GM21367 (cell line): ENCODE data around the gene HAGH.

Experiments
- ATAC-seq: cut with Tn5 transposase; IDR thresholded peaks from one replicate; pipeline ENCODE4 v1.9.1; 2021; ENCODE audit not compliant: unreplicated experiment

HAGH gene

DNA sequence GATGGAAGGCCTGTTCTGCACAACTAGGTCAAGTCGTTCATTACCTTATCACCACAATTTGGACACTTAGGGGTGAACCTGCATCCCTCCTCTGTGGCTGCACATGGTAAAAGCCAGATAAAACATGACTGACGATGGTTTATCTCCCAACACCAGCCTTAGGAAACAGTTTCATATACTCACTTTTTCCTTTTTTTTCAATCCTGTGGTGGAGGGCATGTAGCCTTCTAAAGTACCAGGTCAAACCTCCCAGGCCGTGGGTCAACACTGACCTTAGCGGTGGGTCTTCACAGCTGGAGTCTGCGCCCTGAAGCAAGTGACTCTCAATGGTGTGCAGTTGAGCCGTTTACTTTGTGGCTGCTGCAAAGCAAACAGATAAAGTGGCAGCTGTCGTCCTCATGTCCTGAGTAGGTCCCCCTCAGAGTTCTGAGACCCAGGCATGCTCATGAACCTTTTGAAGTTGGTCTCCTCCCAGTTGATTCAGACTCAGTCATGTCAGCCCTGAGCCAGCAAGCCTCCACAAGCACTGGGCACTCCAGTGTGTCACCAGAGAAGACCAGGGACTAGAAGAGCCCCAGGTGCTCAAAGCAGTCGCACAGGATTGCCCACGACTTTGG is 6.3 kb upstream of the HAGH start:
- no peak for ATAC-seq

DNA sequence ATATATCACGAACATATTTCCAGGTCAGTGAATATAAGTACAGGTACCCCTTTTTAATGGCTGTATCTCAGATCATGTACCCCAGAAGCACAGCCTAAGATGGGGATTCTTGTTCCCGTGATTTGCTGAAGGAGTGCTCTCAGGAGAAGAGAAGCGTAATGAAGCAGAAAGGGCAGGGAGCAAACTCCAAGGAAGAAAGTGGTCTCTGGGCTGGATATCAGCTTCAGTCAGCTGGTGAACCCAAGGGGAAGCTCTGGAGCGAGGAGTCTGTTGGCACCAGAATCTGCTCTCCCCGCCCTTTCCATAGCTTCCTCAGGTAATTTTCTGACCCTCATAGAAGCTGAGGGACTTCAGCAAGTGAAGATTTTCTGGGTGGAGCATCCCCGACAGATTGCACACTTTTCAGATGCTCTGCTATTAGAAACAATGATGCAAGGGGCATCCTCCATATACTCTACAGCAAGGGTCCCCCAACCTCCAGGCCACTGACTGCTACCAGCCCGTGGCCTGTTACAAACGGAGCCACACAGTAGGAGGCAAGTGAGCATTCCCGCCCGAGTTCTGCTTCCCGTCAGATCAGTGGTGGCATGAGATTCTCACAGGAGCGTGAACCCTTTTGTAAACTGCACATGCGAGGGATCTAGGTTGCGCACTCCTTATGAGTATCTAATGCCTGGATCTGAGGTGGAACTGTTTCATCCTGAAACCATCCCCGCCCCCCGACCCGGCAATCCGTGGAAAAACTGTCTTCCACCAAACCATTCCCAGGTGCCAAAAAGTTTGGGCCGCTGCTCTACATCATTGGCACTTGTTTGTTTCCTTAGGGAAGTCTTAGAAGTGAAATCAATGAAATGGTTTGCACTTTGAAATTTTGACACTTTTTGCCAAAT is 4.8 kb upstream of the HAGH start:
- no peak for ATAC-seq

DNA sequence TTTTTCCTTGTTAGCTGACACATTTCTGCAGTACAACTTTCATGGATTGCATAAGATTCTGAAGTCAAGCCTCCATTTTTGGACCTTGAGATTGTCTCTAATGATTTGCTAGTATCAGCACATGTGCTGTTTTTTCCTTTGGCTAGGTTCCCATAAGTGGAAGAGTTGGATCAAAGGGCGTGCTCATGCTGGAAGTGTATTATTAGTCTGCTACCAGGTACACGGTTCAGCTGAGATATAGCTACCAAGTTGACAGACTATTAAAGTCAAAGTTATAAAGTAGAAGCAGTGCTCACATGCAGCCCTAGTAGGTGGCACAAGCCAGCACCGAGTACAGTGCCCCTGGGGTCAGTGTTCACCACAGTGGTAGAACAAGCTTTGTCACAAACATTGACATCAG is 3.6 kb upstream of the HAGH start:
- no peak for ATAC-seq

DNA sequence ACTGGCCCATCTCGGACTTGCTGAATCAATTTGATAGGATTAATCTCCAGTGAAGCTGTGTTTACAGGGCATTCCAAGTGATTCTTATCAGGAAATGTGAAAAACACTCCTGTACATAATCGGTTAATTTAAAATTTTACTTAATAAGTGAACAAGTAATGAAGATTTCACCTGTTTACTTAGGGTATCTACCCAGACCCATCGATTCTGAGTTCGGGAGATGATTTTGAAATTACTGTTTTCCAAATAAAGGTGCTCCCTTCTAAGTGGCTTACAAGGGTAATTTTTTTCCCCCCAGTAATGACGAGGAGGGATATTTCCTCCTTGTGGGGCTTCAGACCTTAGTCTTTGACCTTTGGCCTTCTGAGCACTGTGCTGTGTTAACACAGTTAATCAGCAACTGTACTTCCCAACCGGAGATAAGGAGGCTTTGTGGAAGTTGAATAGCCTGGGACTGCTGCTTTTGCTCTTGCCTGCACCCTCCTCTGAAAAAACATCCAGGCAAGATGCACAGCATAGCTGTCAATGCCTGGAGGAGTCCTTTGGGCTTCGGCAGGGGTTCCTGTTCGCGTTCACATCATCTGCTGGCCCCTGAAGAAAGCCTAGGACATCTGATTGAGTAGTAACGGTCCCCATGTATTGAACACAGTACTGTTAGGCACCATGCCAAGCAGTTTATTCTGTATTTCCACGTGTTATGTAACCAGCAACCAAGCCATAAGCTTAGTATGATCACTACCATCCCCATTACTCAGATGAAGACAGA is 2.2 kb upstream of the HAGH start:
- ATAC-seq, result no peak

DNA sequence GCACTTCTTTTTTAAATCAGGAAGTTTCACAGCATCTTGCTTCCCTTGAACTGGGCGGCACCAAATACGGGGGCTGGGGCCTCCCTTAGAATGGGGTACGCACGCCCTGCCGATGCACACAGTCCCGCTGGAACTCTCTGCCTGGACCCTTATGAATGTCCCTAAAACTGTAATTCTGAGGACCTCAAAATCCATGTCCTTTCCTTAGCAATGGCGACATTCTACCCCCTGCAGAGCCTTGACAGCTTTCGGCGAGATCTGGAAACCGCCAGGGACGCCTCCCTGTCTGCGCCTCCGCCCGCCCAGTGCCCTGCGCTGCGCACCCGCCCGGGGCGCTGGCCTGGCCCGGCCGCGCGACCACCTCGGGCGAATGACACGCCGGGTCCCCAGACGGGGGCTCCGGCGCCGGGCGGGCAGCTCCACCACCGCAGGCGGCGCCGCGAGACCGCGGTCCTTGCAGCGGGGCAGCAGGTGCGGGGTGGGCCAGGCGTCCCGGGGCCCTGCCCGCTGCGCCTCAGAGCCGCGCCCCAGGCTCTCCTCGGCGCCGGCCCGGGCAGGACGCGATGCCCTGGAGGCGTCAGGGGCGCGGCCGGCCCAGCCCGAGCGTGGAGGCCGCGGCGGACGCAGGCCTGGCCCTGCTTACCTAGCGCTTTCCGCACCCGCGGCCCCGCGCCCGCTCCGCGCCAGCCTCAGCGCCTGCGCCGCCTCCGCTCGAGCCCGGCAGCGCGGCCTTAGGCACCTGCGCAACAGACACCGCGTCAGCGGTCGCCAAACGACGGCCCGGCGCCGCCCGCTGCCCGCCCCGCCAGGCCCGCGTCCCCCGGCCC is 548 bp downstream of the HAGH start:
- peak; percentile 31 for ATAC-seq

DNA sequence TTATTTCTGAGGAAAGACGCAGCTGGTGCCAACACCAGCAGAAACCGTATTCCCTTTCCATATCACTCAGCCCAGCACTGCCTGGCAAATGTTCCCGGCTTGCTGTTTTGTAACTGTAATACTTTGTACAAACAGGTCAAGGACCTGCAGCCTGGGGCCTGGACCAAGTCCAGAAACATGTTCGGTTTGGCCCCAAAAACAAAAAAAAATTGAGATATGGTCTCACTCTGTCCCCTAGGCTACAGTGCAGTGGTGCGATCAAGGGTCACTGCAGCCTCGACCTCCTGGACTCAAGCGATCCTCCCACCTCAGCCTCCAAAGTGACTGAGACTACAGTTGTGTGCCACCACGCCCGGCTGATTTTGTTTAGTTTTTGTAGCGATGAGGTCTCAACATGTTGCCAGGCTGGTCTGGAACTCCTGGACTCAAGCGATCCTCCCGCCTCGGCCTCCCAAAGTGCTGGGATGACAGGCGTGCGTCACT is 1.2 kb downstream of the HAGH start:
- ATAC-seq, result no peak

DNA sequence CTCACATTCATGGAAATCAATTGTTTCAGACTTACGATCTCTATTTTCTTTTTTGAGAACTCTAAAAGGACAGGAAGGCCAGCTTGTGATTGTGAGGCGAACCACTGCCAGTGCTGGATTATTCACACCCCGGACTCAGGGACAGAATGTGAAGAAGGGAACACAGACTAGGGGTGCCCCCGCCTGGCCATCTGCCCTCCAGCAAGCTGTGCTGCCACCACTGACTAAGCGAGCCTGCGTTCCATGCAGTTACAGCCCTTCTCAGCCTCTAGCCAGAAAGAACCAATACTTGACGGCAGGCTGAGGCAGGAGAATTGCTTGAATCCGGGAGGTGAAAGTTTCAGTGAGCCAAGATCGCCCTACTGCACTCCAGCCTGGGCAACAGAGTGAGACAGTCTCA is 2.8 kb downstream of the HAGH start:
- ATAC-seq, result no peak

DNA sequence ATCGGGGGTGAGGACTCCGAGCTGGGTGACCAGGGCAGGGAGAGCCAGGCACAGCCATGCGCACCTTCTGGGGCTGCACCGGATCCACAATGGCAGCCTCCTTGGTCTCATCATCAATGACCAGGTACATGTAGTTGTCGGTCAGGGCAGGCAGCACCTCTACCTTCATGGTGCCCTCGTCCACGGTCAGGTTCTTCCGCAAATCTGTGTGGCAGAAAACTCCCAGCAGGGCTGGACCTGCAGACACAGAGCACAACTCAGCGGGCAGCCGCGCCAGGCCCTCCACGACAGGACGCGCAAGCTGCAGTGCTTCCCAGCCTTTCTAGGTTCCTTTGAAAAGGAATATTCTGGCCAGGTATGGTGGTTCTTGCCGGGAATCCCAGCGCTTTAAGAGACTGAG is 3.8 kb downstream of the HAGH start:
- ATAC-seq, result no peak

DNA sequence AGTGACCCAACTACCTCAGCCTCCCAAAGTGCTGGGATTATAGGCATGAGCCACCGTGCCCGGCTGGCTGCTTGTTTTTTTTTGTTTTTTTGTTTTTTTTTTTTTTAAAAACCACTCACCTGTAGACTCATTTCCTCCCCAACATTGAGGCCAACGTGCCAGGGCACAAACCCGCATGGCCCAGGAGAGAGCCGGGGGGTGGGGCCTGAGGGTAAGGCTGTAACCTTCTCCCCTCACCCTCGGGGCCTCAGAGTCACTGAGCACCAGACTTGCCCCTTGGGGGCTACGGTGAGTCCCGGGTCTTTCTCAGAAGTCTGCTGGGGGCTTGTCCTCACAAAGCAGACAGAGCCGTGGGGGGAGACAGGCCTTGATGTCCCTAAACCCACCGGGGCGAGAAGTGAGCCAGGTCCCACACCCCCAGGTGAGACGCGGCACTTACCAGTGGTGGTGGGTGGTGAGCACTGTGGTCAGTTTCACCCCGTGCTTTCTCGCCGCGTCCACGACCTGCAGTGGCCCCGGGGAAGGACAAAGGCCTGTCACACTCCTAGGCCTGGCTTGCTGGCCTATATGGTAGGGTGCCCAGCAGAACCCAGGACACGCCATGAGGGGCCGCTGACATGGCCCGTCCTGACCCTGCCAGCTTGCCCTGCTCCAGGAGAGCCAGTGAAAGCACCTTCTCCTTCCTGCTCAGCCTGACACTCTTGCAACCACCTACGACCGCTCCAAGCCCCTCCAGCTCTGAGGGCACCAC is 4.6 kb downstream of the HAGH start:
- ATAC-seq, result no peak

DNA sequence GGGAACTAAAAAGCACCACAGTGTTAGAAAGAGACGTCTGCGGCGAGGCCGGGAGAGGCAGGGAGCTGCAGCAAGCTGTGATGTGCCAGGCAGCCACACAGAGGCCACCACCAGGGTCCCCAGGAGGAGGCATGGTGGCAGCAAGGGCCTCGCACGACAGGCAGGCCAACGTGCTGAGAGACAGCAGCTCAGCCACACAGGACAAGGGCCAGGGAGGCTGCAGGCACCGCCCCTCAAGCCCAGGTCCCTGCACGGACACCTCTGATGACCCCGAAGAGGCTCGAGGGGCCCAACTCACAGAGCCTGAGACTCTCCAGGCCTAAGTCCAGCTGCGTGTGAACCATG is 5.7 kb downstream of the HAGH start:
- ATAC-seq, result no peak

DNA sequence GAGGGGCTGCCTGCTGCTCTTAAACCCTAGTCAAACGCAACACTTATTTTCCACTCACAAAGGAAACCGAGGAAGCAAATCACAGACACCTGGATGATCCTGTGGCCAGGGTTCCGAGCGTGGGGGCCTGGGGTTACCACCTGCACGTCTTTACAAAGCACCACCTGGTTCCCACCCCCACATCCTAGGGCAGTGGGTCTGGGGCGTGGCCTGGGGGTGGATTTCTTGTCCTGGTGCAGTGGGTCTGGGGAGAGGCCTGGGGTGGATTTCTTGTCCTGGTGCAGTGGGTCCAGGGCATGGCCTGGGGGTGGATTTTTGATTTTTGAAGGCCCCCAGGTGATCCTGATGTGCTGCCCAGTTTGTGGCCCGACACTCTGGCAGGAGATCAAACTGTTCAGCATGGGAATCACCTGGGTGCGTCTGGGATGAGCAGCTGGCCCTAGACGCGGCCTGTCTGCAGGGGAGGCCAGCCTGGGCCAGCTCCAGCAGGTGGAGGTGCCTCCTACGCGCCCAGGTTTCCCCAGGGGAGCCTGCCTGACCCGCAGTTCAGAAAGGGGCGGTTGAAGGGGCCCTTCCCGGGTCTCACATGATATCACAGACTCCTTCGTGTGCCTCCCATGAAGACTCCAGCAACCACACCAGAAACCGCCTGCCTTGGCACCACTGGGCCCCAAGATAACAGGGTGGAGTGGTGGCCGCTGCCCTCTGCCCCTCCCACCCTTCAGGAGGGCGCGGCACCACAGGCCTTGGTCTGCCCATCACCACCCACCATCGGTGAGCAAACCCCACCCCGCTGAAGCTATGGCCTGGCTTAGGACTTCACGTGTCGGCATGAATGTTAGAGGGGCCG is 6.3 kb downstream of the HAGH start:
- no peak for ATAC-seq

DNA sequence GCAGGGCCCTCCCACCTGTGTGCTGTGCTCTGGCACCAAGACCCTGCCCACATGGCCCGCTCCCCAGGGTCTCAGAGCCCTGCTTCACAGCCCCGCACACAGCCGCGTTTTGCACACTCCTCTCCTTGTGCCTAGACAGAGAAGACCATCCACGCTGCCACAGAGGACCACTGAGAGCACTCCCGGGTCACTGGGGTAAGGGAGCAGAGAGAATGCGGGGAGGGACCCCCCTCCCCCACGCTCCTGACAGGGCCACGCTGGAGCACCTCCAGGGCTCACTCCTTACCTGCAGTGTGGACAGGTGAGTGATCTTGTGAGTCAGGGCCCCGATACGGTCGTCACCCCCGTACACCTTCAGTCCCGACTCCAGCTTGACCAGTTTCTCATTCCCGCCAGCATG is 7.0 kb downstream of the HAGH start:
- no peak for ATAC-seq

DNA sequence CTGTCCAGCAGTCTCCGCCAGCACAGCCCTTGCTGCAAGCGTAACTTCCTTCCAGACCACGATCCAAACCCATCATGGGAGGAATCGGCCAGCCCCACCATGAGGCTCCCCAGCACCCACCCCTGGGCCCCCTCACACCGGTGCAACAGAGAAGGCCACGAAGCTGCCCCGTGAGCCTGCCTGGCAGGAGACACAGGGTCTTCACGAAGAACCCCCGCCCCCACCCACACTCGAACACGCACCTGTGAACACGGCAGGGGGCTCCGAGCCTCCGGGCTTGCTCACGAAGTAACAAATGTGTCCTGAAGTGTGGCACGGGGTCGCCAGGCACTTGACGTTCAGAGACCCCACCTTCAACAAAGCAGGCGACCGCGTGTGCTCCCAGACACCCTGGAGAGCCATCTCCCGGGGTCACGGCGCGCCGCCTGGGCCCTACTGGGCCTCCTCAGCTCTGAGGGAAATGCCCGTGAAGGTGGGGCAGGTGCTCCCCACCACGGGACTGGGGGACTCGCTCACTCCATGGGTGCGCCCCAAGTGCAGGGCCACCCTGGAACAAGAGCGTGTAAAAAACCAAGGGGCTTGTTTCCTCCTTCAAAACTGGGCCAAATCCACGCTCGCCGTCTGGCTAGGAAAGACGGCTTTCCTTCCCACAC is 7.6 kb downstream of the HAGH start:
- ATAC-seq, result no peak

DNA sequence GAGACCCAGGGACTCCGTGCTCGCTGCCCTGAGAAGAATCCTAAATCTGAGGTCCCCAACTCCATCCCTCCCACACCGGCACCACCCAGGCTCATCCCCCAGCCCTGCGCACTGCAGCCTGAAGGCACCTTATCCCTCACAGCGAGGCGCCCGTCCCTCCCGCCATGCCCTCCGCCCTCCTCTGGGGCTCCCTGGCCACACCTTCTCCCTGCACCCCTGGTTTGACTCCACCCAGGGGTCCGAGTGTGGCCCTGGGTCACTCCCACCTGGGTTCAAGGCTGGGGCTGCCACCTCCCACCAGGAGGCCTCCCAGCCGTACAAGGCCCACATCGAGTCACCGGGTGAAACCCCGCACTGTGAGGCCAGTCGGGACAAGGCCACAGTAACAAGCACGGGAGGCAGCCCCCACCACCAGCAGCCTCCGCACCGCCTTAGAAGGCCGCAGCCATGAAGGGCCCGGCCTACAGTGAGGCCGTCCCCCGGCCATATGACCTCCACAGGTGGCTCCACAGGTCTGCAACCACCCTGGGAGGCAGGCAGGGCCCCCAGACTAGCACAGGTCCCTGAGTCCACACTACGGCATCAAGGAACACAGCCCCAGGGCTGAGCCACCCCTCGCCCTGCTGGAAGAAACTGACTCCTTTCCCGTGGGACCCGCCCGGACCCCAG is 8.3 kb downstream of the HAGH start:
- ATAC-seq, result no peak

DNA sequence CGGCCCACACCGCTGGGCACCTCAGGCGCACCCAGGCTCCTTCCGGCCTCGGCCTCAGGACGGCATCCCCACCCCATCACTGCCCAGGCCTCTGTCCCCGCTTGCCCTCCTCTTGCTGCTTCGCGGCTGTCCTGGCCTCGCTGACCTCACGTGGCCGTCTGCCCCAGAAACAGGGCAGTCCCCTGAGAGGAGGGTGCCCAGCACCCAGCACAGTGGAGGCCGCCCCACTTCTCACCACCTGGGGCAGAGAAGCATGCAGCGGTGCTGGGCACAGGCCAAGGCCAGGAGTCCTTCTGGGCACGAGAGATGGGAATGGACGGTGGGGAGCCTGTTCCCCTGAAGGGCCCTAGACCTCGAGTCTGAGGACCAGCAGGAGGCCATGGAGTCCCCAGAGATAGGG is 8.9 kb downstream of the HAGH start:
- no peak for ATAC-seq

DNA sequence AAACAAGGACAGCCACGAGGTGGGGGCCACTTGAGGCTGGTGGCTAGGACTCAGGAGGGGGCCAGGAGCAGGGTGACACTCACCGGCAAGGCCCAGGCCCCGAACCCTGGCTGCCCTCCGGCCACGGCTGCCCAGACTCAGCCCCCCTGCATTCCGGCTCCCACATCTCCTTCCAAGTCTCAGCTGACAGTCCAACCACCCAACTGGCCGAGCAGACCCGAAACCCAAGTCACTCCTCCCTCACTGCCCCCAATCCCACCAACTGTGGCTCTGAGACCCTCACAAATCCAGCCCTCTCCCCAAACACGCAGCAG is 9.4 kb downstream of the HAGH start:
- ATAC-seq, result no peak

DNA sequence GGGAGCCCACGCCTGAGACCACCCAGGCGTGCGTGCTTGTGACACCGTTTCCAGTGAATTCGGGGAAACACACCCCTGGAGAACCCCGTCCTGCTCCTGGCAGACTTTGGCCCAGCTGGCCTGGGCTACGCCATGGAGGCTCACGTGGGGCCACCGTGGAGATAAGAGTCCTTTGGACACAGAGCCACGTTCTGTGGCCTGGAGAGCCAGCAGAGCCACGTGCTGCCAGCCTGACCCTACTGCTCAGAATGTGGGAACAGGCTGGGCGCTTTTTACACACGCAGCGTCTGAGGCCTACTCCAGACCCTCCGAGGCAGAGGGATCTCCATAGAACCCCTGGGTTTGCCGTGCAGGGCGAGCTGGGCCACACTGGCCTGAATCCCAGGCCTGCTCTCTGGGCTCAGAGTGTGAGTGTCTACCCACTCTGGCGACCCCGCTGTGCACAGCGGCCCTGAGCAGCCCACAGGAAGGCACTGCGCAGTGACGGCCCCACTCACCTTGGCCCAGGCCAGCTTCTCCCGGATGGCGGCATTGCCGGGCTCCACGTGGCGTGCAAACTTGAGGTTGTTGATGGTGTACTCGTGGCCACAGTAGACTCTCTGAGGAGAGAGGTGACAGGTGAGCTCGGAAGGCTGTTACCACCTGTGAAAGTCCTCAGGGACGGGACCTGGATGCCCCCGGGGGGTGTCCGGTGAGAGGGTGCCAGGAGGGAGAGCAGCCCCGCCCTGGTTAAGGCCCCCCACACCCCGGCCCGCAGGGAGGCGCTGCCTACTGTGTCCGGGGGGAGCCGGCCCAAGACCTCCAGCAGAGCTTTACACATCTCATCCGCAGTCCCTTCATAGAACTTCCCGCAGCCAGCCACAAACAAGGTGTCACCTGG is 10.0 kb downstream of the HAGH start:
- ATAC-seq, result no peak

DNA sequence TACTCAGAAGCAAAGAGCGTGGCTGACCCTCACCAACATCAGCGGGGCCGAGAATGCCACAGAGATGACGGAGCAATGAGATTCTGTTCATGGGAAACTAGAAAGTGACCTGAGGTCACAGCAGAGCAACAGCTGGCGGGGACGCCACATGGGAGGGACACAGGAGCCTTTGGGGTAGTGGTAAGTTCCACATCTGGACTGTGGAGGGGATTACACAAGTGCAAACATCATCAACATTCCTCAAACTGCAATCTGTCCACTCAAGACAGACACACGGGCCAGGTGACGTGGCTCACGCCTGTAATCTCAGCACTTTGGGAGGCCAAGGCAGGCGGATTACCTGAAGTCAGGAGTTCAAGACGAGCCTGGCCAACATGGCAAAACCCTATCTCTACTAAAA is 11.2 kb downstream of the HAGH start:
- ATAC-seq, result no peak
